Raji (cell line): ENCODE results near the gene DGKG.

ENCODE experiments used
- POLR2A ChIP-seq: IDR thresholded peaks from 2 replicates; pipeline ENCODE4 v1.6.1; 2011; ENCODE audit warnings: low read depth, low read length, control low read depth; ENCODE audit not compliant: insufficient read depth

Gene DGKG

GRCh38 chr3:186380622-186381380 is 18.8 kb upstream of the DGKG start:
- TF ChIP-seq POLR2A, result no peak

GRCh38 chr3:186375443-186375842 is 13.4 kb upstream of the DGKG start:
- TF ChIP-seq POLR2A, result no peak

- TF ChIP-seq POLR2A, result no peak
Measured at GRCh38 chr3:186374376-186374775, 12.3 kb upstream of the DGKG start.

GRCh38 chr3:186369217-186369616 is 7.2 kb upstream of the DGKG start:
- no peak for TF ChIP-seq POLR2A

- TF ChIP-seq POLR2A, result no peak
Measured at GRCh38 chr3:186368717-186369116, 6.7 kb upstream of the DGKG start.

- no peak for TF ChIP-seq POLR2A
Measured at GRCh38 chr3:186368176-186368575, 6.1 kb upstream of the DGKG start.

- TF ChIP-seq POLR2A, result no peak
Measured at GRCh38 chr3:186367631-186368030, 5.6 kb upstream of the DGKG start.

- TF ChIP-seq POLR2A, result no peak
Measured at GRCh38 chr3:186366206-186366605, 4.2 kb upstream of the DGKG start.

GRCh38 chr3:186365202-186365974 is 3.4 kb upstream of the DGKG start:
- no peak for TF ChIP-seq POLR2A

GRCh38 chr3:186362988-186363387 is 954 bp upstream of the DGKG start:
- TF ChIP-seq POLR2A, result no peak

- no peak for TF ChIP-seq POLR2A
Measured at GRCh38 chr3:186362537-186362842, 456 bp upstream of the DGKG start.

GRCh38 chr3:186361246-186361761 is 730 bp downstream of the DGKG start:
- TF ChIP-seq POLR2A, result no peak

GRCh38 chr3:186360779-186361178 is 1.3 kb downstream of the DGKG start:
- no peak for TF ChIP-seq POLR2A

- no peak for TF ChIP-seq POLR2A
Measured at GRCh38 chr3:186359078-186359477, 3.0 kb downstream of the DGKG start.

GRCh38 chr3:186356152-186356551 is 5.9 kb downstream of the DGKG start:
- TF ChIP-seq POLR2A, result no peak

- no peak for TF ChIP-seq POLR2A
Measured at GRCh38 chr3:186354100-186354499, 7.9 kb downstream of the DGKG start.

- TF ChIP-seq POLR2A, result no peak
Measured at GRCh38 chr3:186352369-186352768, 9.7 kb downstream of the DGKG start.

- no peak for TF ChIP-seq POLR2A
Measured at GRCh38 chr3:186342197-186342596, 19.8 kb downstream of the DGKG start.
